ENCODE measurements around the gene TENM3.

GRCh38 chr4:182384631-182385091, 141.5 kb downstream of the TENM3 start:
- TF ChIP-seq CTCF (IDR thresholded peaks at IDR 0.05), result no peak
- TF ChIP-seq YY1 (IDR thresholded peaks at IDR 0.05; ENCODE audit: low read depth), result no peak
- TF ChIP-seq SIN3A (IDR thresholded peaks at IDR 0.05; ENCODE audit: borderline replicate concordance, low read depth, low read length), result no peak
- TF ChIP-seq TCF12 (IDR thresholded peaks at IDR 0.05), result no peak
- no peak for TF ChIP-seq REST (IDR thresholded peaks at IDR 0.05; ENCODE audit: low read depth, low read length)
- TF ChIP-seq NRF1 (IDR thresholded peaks at IDR 0.05; ENCODE audit: low read depth, low read length), result no peak
- TF ChIP-seq EP300 (IDR thresholded peaks at IDR 0.05; ENCODE audit: borderline replicate concordance in 1 of 2, low read depth in 1 of 2, low read length in 1 of 2), result no peak
- no peak for TF ChIP-seq MXI1 (IDR thresholded peaks at IDR 0.05; ENCODE audit: low read depth, low read length)
- TF ChIP-seq POLR2AphosphoS5 (IDR thresholded peaks at IDR 0.05; ENCODE audit: low read depth, low read length), result no peak
- no peak for TF ChIP-seq TAF1 (IDR thresholded peaks at IDR 0.05; ENCODE audit: borderline replicate concordance, low read depth, low read length)
- no peak for TF ChIP-seq IRF3 (IDR thresholded peaks at IDR 0.05; ENCODE audit: low read depth, low read length)
- TF ChIP-seq USF1 (IDR thresholded peaks at IDR 0.05; ENCODE audit: borderline replicate concordance, low read depth), result no peak
- no peak for TF ChIP-seq CHD2 (IDR thresholded peaks at IDR 0.05; ENCODE audit: low read length, partially characterized antibody)
